GM12892 (cell line): ENCODE data around the gene PFKFB4.

Experiments
- POLR2A ChIP-seq: IDR thresholded peaks from 2 replicates; pipeline ENCODE4 v1.6.1; 2011; ENCODE audit warnings: low read depth, low read length, control low read depth
- POLR2AphosphoS5 ChIP-seq: IDR thresholded peaks from 2 replicates; pipeline ENCODE4 v1.6.1; 2011; ENCODE audit warnings: low read depth, low read length, control low read depth

GRCh38 chr3:48596157-48596556 is 39.6 kb upstream of the PFKFB4 start:
- TF ChIP-seq POLR2AphosphoS5: no peak
- TF ChIP-seq POLR2A: no peak
